Lower lobe of right lung (tissue), 2 donors: Measurements from ENCODE around the gene CDHR1. TPM values are rescaled to one million over a fixed set of nuclear protein-coding genes. Genes with fewer than 3 reads are reported as not detected.

Source experiments
- ATAC-seq, 2 donors: fragments of 200-7000 bp; cut with Tn5 transposase; one replicate each; pipeline ENCODE4 v1.9.1; 2020 to 2022; ENCODE audit warnings: mild to moderate bottlenecking in 2 of 2, moderate library complexity in 2 of 2
- DNase-seq: peaks from one replicate; pipeline ENCODE4 v3.0.0-alpha.2; 2020
- H3K27ac ChIP-seq: fragments of 200-600 bp; one replicate; pipeline ENCODE4 v1.8.0; 2022
- H3K27me3 ChIP-seq: fragments of 200-600 bp; one replicate; pipeline ENCODE4 v1.8.0; 2022; ENCODE audit warnings: low read depth
- H3K36me3 ChIP-seq: fragments of 200-600 bp; one replicate; pipeline ENCODE4 v1.8.0; 2022; ENCODE audit warnings: mild to moderate bottlenecking
- H3K4me1 ChIP-seq: fragments of 200-600 bp; one replicate; pipeline ENCODE4 v1.8.0; 2022
- H3K4me3 ChIP-seq: fragments of 200-600 bp; one replicate; pipeline ENCODE4 v1.8.0; 2022; ENCODE audit warnings: mild to moderate bottlenecking
- H3K9me3 ChIP-seq: fragments of 200-600 bp; one replicate; pipeline ENCODE4 v1.8.0; 2022
- CTCF ChIP-seq: fragments of 200-600 bp; IDR thresholded peaks from one replicate; pipeline ENCODE4 v1.8.0; 2022; ENCODE audit warnings: antibody characterized with exemption, mild to moderate bottlenecking
- intact Hi-C: fragments of 100-400 bp; cut with DNase I; formaldehyde crosslinking; loops from one replicate; pipeline ENCODE4 v1.11.0; 2022
- total RNA-seq: library from RNA; stranded (reverse); fragmentation: NEBNext Ultra II Directional; extraction: Animal tissue kit (Norgen Biotek cat#: 25700); gene quantifications from one replicate; pipeline ENCODE4 v1.2.1, GENCODE V29; 2021
- donor health status: DM: no; HTN: yes; CAD: no; lungs with severe emphysema.

Gene CDHR1
- total RNA-seq, 1 donor from 2014 or later: 0.24 TPM

GRCh38 chr10:84208023-84208422 lies 13.7 kb downstream of the CDHR1 start:
- Histone ChIP-seq H3K4me1 (no peaks in the 10 kb centered on the region), H3K36me3 (no peaks in the 10 kb centered on the region), H3K27ac (no peak overlapping the region), H3K4me3 (no peak overlapping the region), H3K9me3 (no peaks in the 10 kb centered on the region), H3K27me3 (peaks cover 5% of the 10 kb centered on the region)
- intact Hi-C loops: no loop called here
- no peak for ATAC-seq
- no peak for TF ChIP-seq CTCF
- DNase-seq: no peak

GRCh38 chr10:84211566-84211965 lies 17.2 kb downstream of the CDHR1 start:
- H3K36me3 ChIP-seq: no peaks in the 10 kb centered on the region
- intact Hi-C loops: no loop called here
- no peak overlapping the region for H3K27ac ChIP-seq
- H3K9me3 ChIP-seq: no peaks in the 10 kb centered on the region
- DNase-seq: no peak
- no peaks in the 10 kb centered on the region for H3K27me3 ChIP-seq
- H3K4me3 ChIP-seq: no peak overlapping the region
- no peak for ATAC-seq
- no peaks in the 10 kb centered on the region for H3K4me1 ChIP-seq
- TF ChIP-seq CTCF: no peak

- DNase-seq: no peak
- no peak for ATAC-seq
- intact Hi-C loops: no loop called here
These were observed 17.7 kb downstream of the CDHR1 start for GRCh38 chr10:84212014-84212413.

GRCh38 chr10:84213076-84213475 lies 18.7 kb downstream of the CDHR1 start:
- no peaks in the 10 kb centered on the region for H3K36me3 ChIP-seq
- intact Hi-C loops: no loop called here
- DNase-seq (no peak), ATAC-seq (no peak)
- TF ChIP-seq CTCF: no peak
- H3K9me3 ChIP-seq: no peaks in the 10 kb centered on the region
- H3K4me1 ChIP-seq: no peaks in the 10 kb centered on the region
- H3K27ac ChIP-seq: no peak overlapping the region
- no peak overlapping the region for H3K4me3 ChIP-seq
- H3K27me3 ChIP-seq: no peaks in the 10 kb centered on the region

More at GRCh38 chr10:84212014-84212413, 17.7 kb downstream of the CDHR1 start:
- Histone ChIP-seq H3K9me3 (no peaks in the 10 kb centered on the region), H3K4me1 (no peaks in the 10 kb centered on the region), H3K27ac (no peak overlapping the region), H3K4me3 (no peak overlapping the region), H3K27me3 (no peaks in the 10 kb centered on the region), H3K36me3 (no peaks in the 10 kb centered on the region)
- TF ChIP-seq CTCF: no peak

GRCh38 chr10:84214046-84214572 lies 19.8 kb downstream of the CDHR1 start:
- ATAC-seq: peak in 1 of 2 donors; percentile 19
- DNase-seq: no peak

More at GRCh38 chr10:84214046-84214572, 19.8 kb downstream of the CDHR1 start:
- no peak overlapping the region for H3K27ac ChIP-seq
- H3K4me1 ChIP-seq: no peaks in the 10 kb centered on the region
- no peak for TF ChIP-seq CTCF
- H3K4me3 ChIP-seq: no peak overlapping the region
- H3K27me3 ChIP-seq: no peaks in the 10 kb centered on the region
- no peaks in the 10 kb centered on the region for H3K9me3 ChIP-seq
- no peaks in the 10 kb centered on the region for H3K36me3 ChIP-seq
- intact Hi-C loops: no loop called here
